Measurements from ENCODE around the gene TRA2B. TPM values are rescaled to one million over a fixed set of nuclear protein-coding genes. Genes with fewer than 3 reads are reported as not detected.

TRA2B gene
- total and polyA plus RNA-seq, 12 donors, result 78.2 to 242 (median 106) TPM

DNA sequence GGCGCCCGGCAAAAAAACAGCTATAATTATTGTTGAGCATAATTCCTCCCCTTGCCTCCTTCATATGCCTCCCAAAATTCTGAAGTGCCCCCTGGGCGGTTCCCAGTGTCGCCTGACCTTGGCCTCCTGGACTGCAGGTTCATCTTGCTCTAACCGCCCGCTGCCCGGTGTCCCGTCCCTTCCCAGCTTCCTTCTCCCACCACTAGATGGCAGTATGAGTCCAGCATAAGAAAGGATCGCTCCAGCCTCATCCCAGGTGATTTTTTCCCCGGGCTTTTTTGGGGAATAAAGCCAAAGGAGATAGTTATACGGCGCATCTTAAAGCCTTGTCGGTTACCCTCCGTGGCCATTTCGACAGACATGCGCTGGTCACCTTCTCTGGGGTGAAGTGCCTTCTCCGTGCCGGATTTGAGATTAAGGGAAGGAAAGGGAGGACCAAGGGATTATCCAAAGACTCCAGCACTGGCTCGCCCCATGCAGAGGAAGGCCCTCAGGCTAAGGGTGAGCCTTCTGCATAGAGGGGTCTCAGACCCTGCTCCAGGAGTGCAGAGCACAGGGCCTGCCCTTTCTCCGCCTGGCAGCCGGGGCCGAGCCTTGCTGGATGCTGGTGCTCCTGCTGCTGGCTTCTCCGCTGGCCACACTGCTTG lies 45.8 kb upstream of the TRA2B start:
- WGBS, 4 donors, result 14 to 19% (median 18%) methylated on average over 21 to 23 of the region's 23 CpGs
- no peak overlapping the region for H3K27ac ChIP-seq
- H3K36me3 ChIP-seq (replicated peaks in 1 of 2), result no peaks in the 10 kb centered on the region
- peak; percentile 63 to 92 (median 77) for DNase-seq
- peaks cover 0 to 5% of the 10 kb centered on the region in 2 donors for H3K4me1 ChIP-seq (replicated peaks in 1 of 2)
- H3K9me3 ChIP-seq (replicated peaks in 1 of 3), result no peaks in the 10 kb centered on the region
- H3K4me3 ChIP-seq, result no peak overlapping the region
- intact Hi-C loops (cut with DNase I), result loop anchor here (5.0 to 10.0 kb wide), 5 partner anchors 259 to 631 kb away; partner anchors contain the start of genes AHSG (in 1 of the 2) and CRYGS (in 1 of the 2)
- TF ChIP-seq, protein P1, sequence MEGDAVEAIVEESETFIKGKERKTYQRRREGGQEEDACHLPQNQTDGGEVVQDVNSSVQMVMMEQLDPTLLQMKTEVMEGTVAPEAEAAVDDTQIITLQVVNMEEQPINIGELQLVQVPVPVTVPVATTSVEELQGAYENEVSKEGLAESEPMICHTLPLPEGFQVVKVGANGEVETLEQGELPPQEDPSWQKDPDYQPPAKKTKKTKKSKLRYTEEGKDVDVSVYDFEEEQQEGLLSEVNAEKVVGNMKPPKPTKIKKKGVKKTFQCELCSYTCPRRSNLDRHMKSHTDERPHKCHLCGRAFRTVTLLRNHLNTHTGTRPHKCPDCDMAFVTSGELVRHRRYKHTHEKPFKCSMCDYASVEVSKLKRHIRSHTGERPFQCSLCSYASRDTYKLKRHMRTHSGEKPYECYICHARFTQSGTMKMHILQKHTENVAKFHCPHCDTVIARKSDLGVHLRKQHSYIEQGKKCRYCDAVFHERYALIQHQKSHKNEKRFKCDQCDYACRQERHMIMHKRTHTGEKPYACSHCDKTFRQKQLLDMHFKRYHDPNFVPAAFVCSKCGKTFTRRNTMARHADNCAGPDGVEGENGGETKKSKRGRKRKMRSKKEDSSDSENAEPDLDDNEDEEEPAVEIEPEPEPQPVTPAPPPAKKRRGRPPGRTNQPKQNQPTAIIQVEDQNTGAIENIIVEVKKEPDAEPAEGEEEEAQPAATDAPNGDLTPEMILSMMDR (IDR thresholded peaks at IDR 0.05), result peak; percentile 82 to 96 (median 94)
- no peak for TF ChIP-seq POLR2A (IDR thresholded peaks at IDR 0.05)
- H3K27me3 ChIP-seq, result no peaks in the 10 kb centered on the region

DNA sequence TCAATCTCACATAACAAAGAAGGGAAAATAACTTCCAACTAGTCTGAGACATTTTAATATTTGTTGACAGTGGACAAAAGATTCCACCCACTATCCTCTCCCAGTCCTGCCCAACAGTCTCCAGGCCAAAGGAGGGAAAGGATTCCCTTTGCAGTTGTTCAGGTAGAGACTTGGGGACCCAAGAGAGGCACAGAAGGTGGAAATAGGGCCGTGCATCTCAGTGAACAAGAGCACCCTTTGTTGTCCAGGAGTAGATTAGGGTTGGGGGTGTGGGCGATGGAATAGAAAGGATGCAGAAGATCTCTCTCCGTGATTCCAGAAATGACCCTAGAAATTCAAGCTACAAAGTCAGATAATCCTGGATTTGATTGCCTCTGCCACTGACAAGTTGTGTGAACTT lies 44.8 kb upstream of the TRA2B start:
- Histone ChIP-seq H3K4me3 (no peak overlapping the region), H3K27me3 (no peaks in the 10 kb centered on the region), H3K27ac (no peak overlapping the region), H3K4me1 (replicated peaks in 1 of 2) (peaks cover 0 to 5% of the 10 kb centered on the region in 2 donors), H3K36me3 (replicated peaks in 1 of 2) (no peaks in the 10 kb centered on the region), H3K9me3 (replicated peaks in 1 of 3) (no peaks in the 10 kb centered on the region)
- WGBS, 4 donors, result 65 to 77% (median 68%) methylated on average over 3 of the region's 3 CpGs
- TF ChIP-seq POLR2A (IDR thresholded peaks at IDR 0.05), result no peak
- DNase-seq, result no peak
- intact Hi-C loops (cut with DNase I), result loop anchor here (5.0 to 10.0 kb wide), 5 partner anchors 260 to 632 kb away; partner anchors contain the start of genes AHSG (in 1 of the 2) and CRYGS (in 1 of the 2)

DNA sequence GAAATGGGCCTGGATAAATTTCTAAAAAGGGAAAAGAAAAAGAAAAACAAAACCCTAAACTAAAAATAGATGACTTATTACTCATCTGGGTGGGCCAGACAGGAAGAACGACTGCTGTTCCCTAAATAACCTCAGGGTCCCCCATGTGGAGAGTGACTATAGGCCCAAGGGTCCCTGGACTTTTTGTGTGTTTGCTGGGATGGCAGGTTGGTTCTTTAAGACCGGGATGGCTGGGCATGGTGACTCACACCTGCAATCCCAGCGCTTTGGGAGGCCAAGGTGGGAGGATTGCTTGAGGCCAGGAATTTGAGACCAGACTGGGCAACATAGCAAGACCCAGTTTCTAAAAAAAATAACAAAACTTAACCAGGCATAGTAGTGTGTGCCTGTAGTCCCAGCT lies 43.8 kb upstream of the TRA2B start:
- H3K27ac ChIP-seq, result no peak overlapping the region
- intact Hi-C loops (cut with DNase I), result loop anchor here (5.0 to 10.0 kb wide), 5 partner anchors 261 to 633 kb away; partner anchors contain the start of genes AHSG (in 1 of the 2) and CRYGS (in 1 of the 2)
- H3K4me3 ChIP-seq, result no peak overlapping the region
- H3K27me3 ChIP-seq, result no peaks in the 10 kb centered on the region
- TF ChIP-seq POLR2A (IDR thresholded peaks at IDR 0.05), result no peak
- TF ChIP-seq, protein P1 (IDR thresholded peaks at IDR 0.05), result no peak
- WGBS, 4 donors, result 62 to 69% (median 66%) methylated on average over 3 of the region's 3 CpGs
- no peak for DNase-seq
- H3K4me1 ChIP-seq (replicated peaks in 1 of 2), result peaks cover 0 to 5% of the 10 kb centered on the region in 2 donors
- H3K9me3 ChIP-seq (replicated peaks in 1 of 3), result no peaks in the 10 kb centered on the region
- H3K36me3 ChIP-seq (replicated peaks in 1 of 2), result no peaks in the 10 kb centered on the region

DNA sequence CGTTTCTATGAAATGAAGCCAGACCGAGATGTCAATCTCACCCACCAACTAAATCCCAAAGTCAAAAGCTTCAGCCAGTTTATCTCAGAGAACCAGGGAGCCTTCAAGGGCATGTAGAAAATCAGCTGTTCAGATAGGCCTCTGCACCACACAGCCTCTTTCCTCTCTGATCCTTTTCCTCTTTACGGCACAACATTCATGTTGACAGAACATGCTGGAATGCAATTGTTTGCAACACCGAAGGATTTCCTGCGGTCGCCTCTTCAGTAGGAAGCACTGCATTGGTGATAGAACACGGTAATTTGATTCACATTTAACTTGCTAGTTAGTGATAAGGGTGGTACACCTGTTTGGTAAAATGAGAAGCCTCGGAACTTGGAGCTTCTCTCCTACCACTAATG lies 41.9 kb upstream of the TRA2B start:
- intact Hi-C loops (cut with DNase I), result loop anchor here (5.0 to 10.0 kb wide), 5 partner anchors 263 to 635 kb away; partner anchors contain the start of genes AHSG (in 1 of the 2) and CRYGS (in 1 of the 2)
- Histone ChIP-seq H3K9me3 (replicated peaks in 1 of 3) (no peaks in the 10 kb centered on the region), H3K27ac (no peak overlapping the region), H3K4me3 (no peak overlapping the region), H3K27me3 (no peaks in the 10 kb centered on the region), H3K4me1 (replicated peaks in 1 of 2) (peaks cover 0 to 5% of the 10 kb centered on the region in 2 donors), H3K36me3 (replicated peaks in 1 of 2) (no peaks in the 10 kb centered on the region)
- no peak for TF ChIP-seq POLR2A (IDR thresholded peaks at IDR 0.05)
- TF ChIP-seq, protein P1 (IDR thresholded peaks at IDR 0.05), result no peak
- WGBS, 4 donors, result 84 to 96% (median 85%) methylated on average over 8 of the region's 8 CpGs
- DNase-seq, result no peak
